Panc1 (cell line): ENCODE results near the gene CLSTN2. TPM values are rescaled to one million over a fixed set of nuclear protein-coding genes. Genes with fewer than 3 reads are reported as not detected.

Experiments
- ATAC-seq: fragments of 200-7000 bp; cut with Tn5 transposase; 2 replicates; pipeline ENCODE4 v1.9.1; 2020; ENCODE audit warnings: mild to moderate bottlenecking, moderate library complexity
- BruUV-seq: library from RNA; stranded (reverse); fragments of 400-500 nt; replicated peaks from 2 replicates; lab custom pipeline; 2021; lab: Mats Ljungman, UMichigan
- CTCF ChIA-PET: fragments of 300-600 bp; sonication (Branson Sonifier 250); formaldehyde crosslinking; loops from one replicate; lab custom pipeline; 2022; ENCODE audit warnings: antibody characterized with exemption; lab: Charles Lee
- POLR2A ChIA-PET: fragments of 300-600 bp; sonication (Branson Sonifier 250); formaldehyde crosslinking; loops from one replicate; lab custom pipeline; 2022; ENCODE audit warnings: antibody characterized with exemption; lab: Charles Lee
- DNase-seq: peaks from one replicate; pipeline ENCODE4 v3.0.0-alpha.2; 2010; ENCODE audit warnings: low read depth, low spot score
- H3K27ac ChIP-seq: 2 replicates; pipeline ENCODE4 v1.5.1; 2011; ENCODE audit warnings: mild to moderate bottlenecking, low read length, inconsistent platforms
- H3K27me3 ChIP-seq: fragments of 200-500 bp; sonication (Bioruptor generic); 2 replicates; pipeline ENCODE4 v1.6.0; 2014; ENCODE audit warnings: low read length, inconsistent platforms; ENCODE audit not compliant: control insufficient read depth, insufficient read depth
- H3K36me3 ChIP-seq: fragments of 200-500 bp; sonication (Bioruptor generic); 2 replicates; pipeline ENCODE4 v1.5.1; 2014; ENCODE audit warnings: inconsistent platforms, mild to moderate bottlenecking, low read length, moderate library complexity; ENCODE audit not compliant: control insufficient read depth, insufficient read depth
- H3K4me1 ChIP-seq: 2 replicates; pipeline ENCODE4 v1.5.1; 2011; ENCODE audit warnings: inconsistent platforms, mild to moderate bottlenecking, low read length, moderate library complexity; ENCODE audit not compliant: control insufficient read depth, insufficient read depth
- H3K4me3 ChIP-seq, 2 experiments: 2 replicates each; pipeline ENCODE4 v1.5.1; 2011 to 2012; ENCODE audit warnings: low read depth in 2 of 2, low read length in 2 of 2, mild to moderate bottlenecking in 2 of 2, inconsistent platforms in 1 of 2, moderate library complexity in 1 of 2
- H3K9me3 ChIP-seq: fragments of 200-500 bp; sonication (Bioruptor generic); 2 replicates; pipeline ENCODE4 v1.5.1; 2014; ENCODE audit warnings: low read depth, mild to moderate bottlenecking, inconsistent platforms, low read length, moderate library complexity; ENCODE audit not compliant: control insufficient read depth, insufficient read depth
- POLR2AphosphoS5 ChIP-seq: IDR thresholded peaks from 2 replicates; pipeline ENCODE4 v1.6.1; 2012; ENCODE audit warnings: mild to moderate bottlenecking, low read depth, low read length, moderate library complexity
- SIN3A ChIP-seq: IDR thresholded peaks from 2 replicates; pipeline ENCODE4 v1.6.1; 2012; ENCODE audit warnings: low read depth, mild to moderate bottlenecking, low read length, moderate library complexity, borderline replicate concordance; ENCODE audit not compliant: insufficient read depth
- TCF7L2 ChIP-seq: IDR thresholded peaks from 2 replicates; pipeline ENCODE4 v1.6.1; 2011; ENCODE audit warnings: mild to moderate bottlenecking, low read depth, low read length, inconsistent platforms
- in situ Hi-C: cut with HindIII; loops from 2 replicates; pipeline ENCODE4 v1.10.0; 2016; ENCODE audit warnings: low sequenced_read_pairs, low pct_unique_long_range_greater_than_20kb
- intact Hi-C: fragments of 100-400 bp; cut with micrococcal nuclease; formaldehyde crosslinking; loops from one replicate; pipeline ENCODE4 v1.10.0; 2022; ENCODE audit not compliant: unreplicated experiment
- total RNA-seq: library from RNA; stranded (reverse); gene quantifications from one replicate; pipeline ENCODE4 v1.2.1, GENCODE V29; 2021; ENCODE audit not compliant: unreplicated experiment
- TF ChIP-seq, protein P1 (sequence below): fragments of 450-650 bp; IDR thresholded peaks from 2 replicates; pipeline ENCODE4 v1.5.1; 2017; ENCODE audit warnings: mild to moderate bottlenecking
- TF ChIP-seq, protein P2 (sequence below), 2 experiments: IDR thresholded peaks; 2 replicates each; pipeline ENCODE4 v1.6.1; 2011 to 2012; ENCODE audit warnings: low read depth in 2 of 2, control low read depth in 1 of 2, low read length in 1 of 2, mild to moderate bottlenecking in 1 of 2, moderate library complexity in 1 of 2; ENCODE audit not compliant: insufficient read depth in 1 of 2

CLSTN2 gene
- total RNA-seq, 1 experiment from 2014 or later: 0.03 TPM

DNA sequence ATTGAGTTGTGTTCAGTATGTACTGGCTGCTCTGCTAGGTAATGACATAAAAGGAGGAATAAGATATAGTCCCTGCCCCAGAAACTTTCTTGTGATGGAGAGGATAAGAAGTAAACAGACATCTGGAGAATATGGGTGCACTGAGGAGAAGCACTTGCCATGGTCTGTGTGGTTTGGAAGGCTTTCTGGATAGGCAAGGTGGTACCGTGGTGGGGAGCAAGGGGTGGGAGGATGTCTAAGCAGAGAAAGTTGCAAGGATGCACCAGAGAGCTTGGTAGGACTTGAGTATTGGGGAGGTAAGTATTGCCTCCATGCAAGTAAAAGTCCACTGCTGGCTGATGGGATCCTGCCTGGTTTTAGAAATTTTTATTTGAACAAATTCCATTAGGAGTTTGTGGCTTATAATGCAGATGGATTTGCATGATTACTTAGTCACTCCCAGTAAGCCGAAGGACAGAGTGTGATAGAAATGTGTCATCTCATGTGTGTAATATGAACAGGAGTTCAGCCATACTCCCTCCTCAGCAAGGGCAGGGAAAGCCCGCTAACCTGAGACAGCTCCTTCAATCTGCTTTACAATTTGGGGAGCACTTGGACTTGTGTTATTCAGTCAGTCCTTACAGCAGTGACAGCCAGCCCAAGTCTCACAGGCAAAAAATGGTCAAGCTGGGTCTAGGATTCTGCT lies 53.6 kb downstream of the CLSTN2 start:
- no TSS peak for BruUV-seq
- ChIA-PET CTCF (no interaction called here), POLR2A (no interaction called here)
- H3K27me3 ChIP-seq: peaks cover 4% of the 10 kb centered on the region; the same call in 1 of the 2 replicates
- no peak for TF ChIP-seq TCF7L2
- TF ChIP-seq SIN3A: no peak
- TF ChIP-seq, protein P1, sequence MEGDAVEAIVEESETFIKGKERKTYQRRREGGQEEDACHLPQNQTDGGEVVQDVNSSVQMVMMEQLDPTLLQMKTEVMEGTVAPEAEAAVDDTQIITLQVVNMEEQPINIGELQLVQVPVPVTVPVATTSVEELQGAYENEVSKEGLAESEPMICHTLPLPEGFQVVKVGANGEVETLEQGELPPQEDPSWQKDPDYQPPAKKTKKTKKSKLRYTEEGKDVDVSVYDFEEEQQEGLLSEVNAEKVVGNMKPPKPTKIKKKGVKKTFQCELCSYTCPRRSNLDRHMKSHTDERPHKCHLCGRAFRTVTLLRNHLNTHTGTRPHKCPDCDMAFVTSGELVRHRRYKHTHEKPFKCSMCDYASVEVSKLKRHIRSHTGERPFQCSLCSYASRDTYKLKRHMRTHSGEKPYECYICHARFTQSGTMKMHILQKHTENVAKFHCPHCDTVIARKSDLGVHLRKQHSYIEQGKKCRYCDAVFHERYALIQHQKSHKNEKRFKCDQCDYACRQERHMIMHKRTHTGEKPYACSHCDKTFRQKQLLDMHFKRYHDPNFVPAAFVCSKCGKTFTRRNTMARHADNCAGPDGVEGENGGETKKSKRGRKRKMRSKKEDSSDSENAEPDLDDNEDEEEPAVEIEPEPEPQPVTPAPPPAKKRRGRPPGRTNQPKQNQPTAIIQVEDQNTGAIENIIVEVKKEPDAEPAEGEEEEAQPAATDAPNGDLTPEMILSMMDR: no peak
- no peak for TF ChIP-seq POLR2AphosphoS5
- TF ChIP-seq, protein P2, sequence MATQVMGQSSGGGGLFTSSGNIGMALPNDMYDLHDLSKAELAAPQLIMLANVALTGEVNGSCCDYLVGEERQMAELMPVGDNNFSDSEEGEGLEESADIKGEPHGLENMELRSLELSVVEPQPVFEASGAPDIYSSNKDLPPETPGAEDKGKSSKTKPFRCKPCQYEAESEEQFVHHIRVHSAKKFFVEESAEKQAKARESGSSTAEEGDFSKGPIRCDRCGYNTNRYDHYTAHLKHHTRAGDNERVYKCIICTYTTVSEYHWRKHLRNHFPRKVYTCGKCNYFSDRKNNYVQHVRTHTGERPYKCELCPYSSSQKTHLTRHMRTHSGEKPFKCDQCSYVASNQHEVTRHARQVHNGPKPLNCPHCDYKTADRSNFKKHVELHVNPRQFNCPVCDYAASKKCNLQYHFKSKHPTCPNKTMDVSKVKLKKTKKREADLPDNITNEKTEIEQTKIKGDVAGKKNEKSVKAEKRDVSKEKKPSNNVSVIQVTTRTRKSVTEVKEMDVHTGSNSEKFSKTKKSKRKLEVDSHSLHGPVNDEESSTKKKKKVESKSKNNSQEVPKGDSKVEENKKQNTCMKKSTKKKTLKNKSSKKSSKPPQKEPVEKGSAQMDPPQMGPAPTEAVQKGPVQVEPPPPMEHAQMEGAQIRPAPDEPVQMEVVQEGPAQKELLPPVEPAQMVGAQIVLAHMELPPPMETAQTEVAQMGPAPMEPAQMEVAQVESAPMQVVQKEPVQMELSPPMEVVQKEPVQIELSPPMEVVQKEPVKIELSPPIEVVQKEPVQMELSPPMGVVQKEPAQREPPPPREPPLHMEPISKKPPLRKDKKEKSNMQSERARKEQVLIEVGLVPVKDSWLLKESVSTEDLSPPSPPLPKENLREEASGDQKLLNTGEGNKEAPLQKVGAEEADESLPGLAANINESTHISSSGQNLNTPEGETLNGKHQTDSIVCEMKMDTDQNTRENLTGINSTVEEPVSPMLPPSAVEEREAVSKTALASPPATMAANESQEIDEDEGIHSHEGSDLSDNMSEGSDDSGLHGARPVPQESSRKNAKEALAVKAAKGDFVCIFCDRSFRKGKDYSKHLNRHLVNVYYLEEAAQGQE (IDR thresholded peaks at IDR 0.05; ENCODE audit: insufficient read depth in 1 of 2, low read depth in 2 of 2, low read length in 1 of 2): no peak
- no peak overlapping the region for H3K27ac ChIP-seq
- in situ Hi-C loops: no loop called here
- no peaks in the 10 kb centered on the region for H3K9me3 ChIP-seq
- no peaks in the 10 kb centered on the region for H3K4me1 ChIP-seq
- H3K36me3 ChIP-seq: no peaks in the 10 kb centered on the region
- DNase-seq: no peak
- no peak for ATAC-seq
- intact Hi-C loops: no loop called here
- no peak overlapping the region for H3K4me3 ChIP-seq

DNA sequence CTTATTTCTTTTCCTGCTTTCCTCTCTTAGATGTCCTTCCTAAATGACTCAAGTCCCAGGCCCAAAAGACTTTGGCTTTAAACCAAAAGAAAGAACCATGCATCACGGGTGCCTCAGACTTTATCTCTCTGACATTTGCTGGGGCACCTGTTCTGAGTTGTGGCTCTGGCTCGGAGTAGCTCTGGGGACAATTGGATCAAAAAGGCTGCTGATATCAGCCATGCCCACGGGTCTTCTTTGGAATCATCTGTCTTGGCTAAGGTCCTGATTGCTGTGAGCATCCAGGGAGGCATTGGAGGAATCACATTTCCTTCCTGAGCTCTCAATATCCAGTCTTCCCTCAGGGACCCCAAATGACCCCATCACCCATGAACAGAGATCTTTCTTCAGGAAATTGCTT lies 59.9 kb downstream of the CLSTN2 start:
- ATAC-seq (no peak), DNase-seq (no peak)
- ChIA-PET CTCF (no interaction called here), POLR2A (no interaction called here)
- H3K9me3 ChIP-seq: no peaks in the 10 kb centered on the region
- intact Hi-C loops (no loop called here), in situ Hi-C loops (no loop called here)
- no peak overlapping the region for H3K27ac ChIP-seq
- no peaks in the 10 kb centered on the region for H3K36me3 ChIP-seq
- H3K4me3 ChIP-seq: no peak overlapping the region
- no peaks in the 10 kb centered on the region; the same call in 1 of the 2 replicates for H3K27me3 ChIP-seq
- H3K4me1 ChIP-seq: no peaks in the 10 kb centered on the region
- TF ChIP-seq, protein P1: no peak
- TF ChIP-seq, protein P2 (IDR thresholded peaks at IDR 0.05; ENCODE audit: insufficient read depth in 1 of 2, low read depth in 2 of 2, low read length in 1 of 2): no peak
- no peak for TF ChIP-seq TCF7L2
- TF ChIP-seq POLR2AphosphoS5: no peak
- no peak for TF ChIP-seq SIN3A
- no TSS peak for BruUV-seq
